HL-60 (cell line): Measurements from ENCODE around the gene SLC2A2.

Experiments used
- DNase-seq, 2 experiments: peaks; one replicate each; pipeline ENCODE4 v3.0.0-alpha.2; 2010 to 2020; ENCODE audit warnings: low read depth in 1 of 2, low spot score in 1 of 2
- H3K27ac ChIP-seq: fragments of 250-450 bp; sonication (Bioruptor Pico); replicated peaks from 2 replicates; pipeline ENCODE4 v1.5.1; 2020; ENCODE audit warnings: mild to moderate bottlenecking, moderate library complexity
- H3K27me3 ChIP-seq: fragments of 250-450 bp; sonication (Bioruptor Pico); 2 replicates; pipeline ENCODE4 v1.5.1; 2021; ENCODE audit warnings: mild to moderate bottlenecking, moderate library complexity; ENCODE audit not compliant: insufficient read depth, poor library complexity, severe bottlenecking
- H3K4me3 ChIP-seq: replicated peaks from 2 replicates; pipeline ENCODE4 v1.5.1; 2011; ENCODE audit warnings: mild to moderate bottlenecking, control low read depth, low read length; ENCODE audit not compliant: insufficient read depth
- GABPA ChIP-seq: IDR thresholded peaks from 2 replicates; pipeline ENCODE4 v1.6.1; 2012; ENCODE audit warnings: low read depth
- POLR2AphosphoS5 ChIP-seq: IDR thresholded peaks from 2 replicates; pipeline ENCODE4 v1.6.1; 2012; ENCODE audit warnings: low read depth
- SPI1 ChIP-seq: IDR thresholded peaks from 2 replicates; pipeline ENCODE4 v1.6.1; 2012; ENCODE audit warnings: low read depth, mild to moderate bottlenecking, borderline replicate concordance
- TF ChIP-seq, protein P1 (sequence below): IDR thresholded peaks from 2 replicates; pipeline ENCODE4 v1.6.1; 2012; ENCODE audit warnings: low read depth; ENCODE audit not compliant: insufficient replicate concordance
- TF ChIP-seq, protein P2 (sequence below): IDR thresholded peaks from one replicate; pipeline ENCODE4 v1.5.1; 2011; ENCODE audit warnings: low read length, control low read depth, inconsistent platforms; ENCODE audit not compliant: insufficient read depth

Gene SLC2A2

DNA sequence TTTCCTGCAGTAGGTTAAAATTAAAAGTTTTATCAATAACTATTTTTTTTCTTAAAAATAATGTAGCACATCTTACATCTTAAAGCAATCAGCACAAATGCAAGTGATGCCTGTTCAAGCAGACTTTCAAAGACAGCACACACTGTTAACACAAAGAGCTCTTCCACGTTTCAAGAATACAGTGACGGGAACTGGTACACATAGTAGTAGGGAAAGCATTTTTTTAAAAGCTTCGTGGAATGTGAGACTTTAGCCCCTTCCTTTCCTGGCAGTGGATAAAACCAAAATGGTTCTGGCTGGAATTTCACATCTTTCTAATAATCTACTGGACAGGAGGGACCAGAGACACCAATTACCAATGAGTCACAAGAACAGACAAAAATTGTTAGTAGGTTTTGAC is 33.5 kb upstream of the SLC2A2 start:
- H3K4me3 ChIP-seq = no peak overlapping the region
- no peak for TF ChIP-seq POLR2AphosphoS5
- TF ChIP-seq SPI1 = no peak
- no peak for TF ChIP-seq GABPA
- TF ChIP-seq, protein P1, sequence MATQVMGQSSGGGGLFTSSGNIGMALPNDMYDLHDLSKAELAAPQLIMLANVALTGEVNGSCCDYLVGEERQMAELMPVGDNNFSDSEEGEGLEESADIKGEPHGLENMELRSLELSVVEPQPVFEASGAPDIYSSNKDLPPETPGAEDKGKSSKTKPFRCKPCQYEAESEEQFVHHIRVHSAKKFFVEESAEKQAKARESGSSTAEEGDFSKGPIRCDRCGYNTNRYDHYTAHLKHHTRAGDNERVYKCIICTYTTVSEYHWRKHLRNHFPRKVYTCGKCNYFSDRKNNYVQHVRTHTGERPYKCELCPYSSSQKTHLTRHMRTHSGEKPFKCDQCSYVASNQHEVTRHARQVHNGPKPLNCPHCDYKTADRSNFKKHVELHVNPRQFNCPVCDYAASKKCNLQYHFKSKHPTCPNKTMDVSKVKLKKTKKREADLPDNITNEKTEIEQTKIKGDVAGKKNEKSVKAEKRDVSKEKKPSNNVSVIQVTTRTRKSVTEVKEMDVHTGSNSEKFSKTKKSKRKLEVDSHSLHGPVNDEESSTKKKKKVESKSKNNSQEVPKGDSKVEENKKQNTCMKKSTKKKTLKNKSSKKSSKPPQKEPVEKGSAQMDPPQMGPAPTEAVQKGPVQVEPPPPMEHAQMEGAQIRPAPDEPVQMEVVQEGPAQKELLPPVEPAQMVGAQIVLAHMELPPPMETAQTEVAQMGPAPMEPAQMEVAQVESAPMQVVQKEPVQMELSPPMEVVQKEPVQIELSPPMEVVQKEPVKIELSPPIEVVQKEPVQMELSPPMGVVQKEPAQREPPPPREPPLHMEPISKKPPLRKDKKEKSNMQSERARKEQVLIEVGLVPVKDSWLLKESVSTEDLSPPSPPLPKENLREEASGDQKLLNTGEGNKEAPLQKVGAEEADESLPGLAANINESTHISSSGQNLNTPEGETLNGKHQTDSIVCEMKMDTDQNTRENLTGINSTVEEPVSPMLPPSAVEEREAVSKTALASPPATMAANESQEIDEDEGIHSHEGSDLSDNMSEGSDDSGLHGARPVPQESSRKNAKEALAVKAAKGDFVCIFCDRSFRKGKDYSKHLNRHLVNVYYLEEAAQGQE = no peak
- TF ChIP-seq, protein P2, sequence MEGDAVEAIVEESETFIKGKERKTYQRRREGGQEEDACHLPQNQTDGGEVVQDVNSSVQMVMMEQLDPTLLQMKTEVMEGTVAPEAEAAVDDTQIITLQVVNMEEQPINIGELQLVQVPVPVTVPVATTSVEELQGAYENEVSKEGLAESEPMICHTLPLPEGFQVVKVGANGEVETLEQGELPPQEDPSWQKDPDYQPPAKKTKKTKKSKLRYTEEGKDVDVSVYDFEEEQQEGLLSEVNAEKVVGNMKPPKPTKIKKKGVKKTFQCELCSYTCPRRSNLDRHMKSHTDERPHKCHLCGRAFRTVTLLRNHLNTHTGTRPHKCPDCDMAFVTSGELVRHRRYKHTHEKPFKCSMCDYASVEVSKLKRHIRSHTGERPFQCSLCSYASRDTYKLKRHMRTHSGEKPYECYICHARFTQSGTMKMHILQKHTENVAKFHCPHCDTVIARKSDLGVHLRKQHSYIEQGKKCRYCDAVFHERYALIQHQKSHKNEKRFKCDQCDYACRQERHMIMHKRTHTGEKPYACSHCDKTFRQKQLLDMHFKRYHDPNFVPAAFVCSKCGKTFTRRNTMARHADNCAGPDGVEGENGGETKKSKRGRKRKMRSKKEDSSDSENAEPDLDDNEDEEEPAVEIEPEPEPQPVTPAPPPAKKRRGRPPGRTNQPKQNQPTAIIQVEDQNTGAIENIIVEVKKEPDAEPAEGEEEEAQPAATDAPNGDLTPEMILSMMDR = no peak
- no peak overlapping the region for H3K27ac ChIP-seq
- DNase-seq = no peak
- H3K27me3 ChIP-seq = peaks cover 7% of the 10 kb centered on the region

DNA sequence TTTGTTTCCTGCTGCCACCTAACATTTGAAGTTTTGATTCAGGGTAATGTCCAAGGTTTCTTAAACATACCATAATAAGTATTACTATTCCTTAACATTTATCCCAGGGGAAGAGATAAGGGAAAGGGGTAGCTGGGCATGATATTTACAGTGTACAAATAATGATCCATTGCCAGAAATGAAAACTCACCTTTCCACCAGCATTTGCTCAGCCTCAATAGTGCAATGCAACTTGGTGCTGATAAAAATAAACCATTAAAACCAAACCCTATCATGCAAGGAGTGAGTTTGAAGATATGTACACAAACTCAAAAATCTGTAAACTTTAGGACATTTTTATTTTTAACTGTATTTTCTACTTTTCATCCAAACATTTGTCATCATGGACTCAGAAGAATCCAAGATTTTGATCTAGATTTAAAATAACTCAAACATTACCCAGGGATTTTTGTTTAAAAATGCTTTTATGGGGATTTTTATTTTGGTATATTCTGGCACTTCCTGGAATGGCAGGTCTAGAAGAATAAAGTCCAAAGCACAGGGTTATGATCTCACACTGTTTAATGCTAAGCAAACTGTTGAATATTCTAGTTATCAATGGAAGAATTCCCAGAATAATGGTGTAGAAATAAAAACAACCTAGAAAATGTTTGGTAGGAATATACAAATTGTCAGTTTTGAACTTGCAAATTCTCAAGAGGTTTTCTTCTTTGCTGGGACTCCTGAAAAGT is 32.5 kb upstream of the SLC2A2 start:
- DNase-seq = no peak
- peaks cover 7% of the 10 kb centered on the region for H3K27me3 ChIP-seq
- no peak overlapping the region for H3K27ac ChIP-seq
- TF ChIP-seq SPI1 (no peak), POLR2AphosphoS5 (no peak), GABPA (no peak)
- TF ChIP-seq, protein P1 = no peak
- TF ChIP-seq, protein P2 = no peak
- H3K4me3 ChIP-seq = no peak overlapping the region

DNA sequence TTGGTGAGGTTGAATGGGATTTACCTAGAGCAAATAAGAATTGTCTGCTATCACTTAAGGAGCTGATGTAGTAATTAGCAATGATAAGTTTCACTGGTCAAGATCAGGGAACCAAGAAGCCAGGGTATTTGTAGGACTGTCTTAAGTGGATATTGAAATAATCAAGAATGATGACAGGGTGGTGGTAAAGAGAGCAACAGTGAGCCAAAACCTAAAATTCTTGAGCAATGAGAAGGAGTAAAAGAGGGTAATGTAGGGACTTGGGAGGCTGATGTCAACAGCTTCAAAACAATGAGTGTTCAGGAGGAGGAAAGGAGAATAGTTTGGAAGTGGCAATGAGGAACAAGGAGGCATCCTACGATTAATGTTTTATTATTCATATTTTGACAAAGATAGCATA is 31.5 kb upstream of the SLC2A2 start:
- H3K27ac ChIP-seq = no peak overlapping the region
- no peak for DNase-seq
- TF ChIP-seq SPI1 (no peak), GABPA (no peak), POLR2AphosphoS5 (no peak)
- TF ChIP-seq, protein P1 = no peak
- TF ChIP-seq, protein P2 = no peak
- H3K27me3 ChIP-seq = peaks cover 7% of the 10 kb centered on the region
- H3K4me3 ChIP-seq = no peak overlapping the region
